Pancreas (tissue), 10 donors: Measurements from ENCODE around the gene SFRP2. TPM values are rescaled to one million over a fixed set of nuclear protein-coding genes. Genes with fewer than 3 reads are reported as not detected.
A peak's percentile ranks its signal among the peaks of the same experiment; 100 is the strongest.

Experiments
- ATAC-seq, 4 donors: fragments of 200-7000 bp; cut with Tn5 transposase; one replicate each; pipeline versions ENCODE4 v1.8.0 to v1.9.1; 2020; ENCODE audit warnings: mild to moderate bottlenecking in 4 of 4, moderate library complexity in 4 of 4
- DNase-seq, 6 donors: peaks; one replicate each; pipeline ENCODE4 v3.0.0-alpha.2; 2020
- FAIRE-seq: peaks from 2 replicates; lab custom pipeline; 2012; peaks lifted over from hg19 to GRCh38; lab: Jason Lieb, UNC
- H3K27ac ChIP-seq, 4 donors: fragments of 200-600 bp; sonication (generic); 1 replicate in 3 of 4; 2 replicates in 1 of 4; pipeline versions ENCODE4 v1.5.0 to v1.8.0; 2020
- H3K27me3 ChIP-seq, 4 donors: fragments of 200-600 bp; one replicate each; pipeline ENCODE4 v1.8.0; 2021
- H3K36me3 ChIP-seq, 3 donors: fragments of 200-600 bp; sonication (generic) in 1 of 3; one replicate each; pipeline versions ENCODE4 v1.5.0 to v1.8.0; 2020 to 2021
- H3K4me1 ChIP-seq, 3 donors: fragments of 200-600 bp; one replicate each; pipeline ENCODE4 v1.8.0; 2021
- H3K4me3 ChIP-seq, 4 donors: fragments of 200-600 bp; sonication (generic) in 2 of 4; one replicate each; pipeline versions ENCODE4 v1.5.0 to v1.8.0; 2020 to 2021
- H3K9me3 ChIP-seq, 4 donors: fragments of 200-600 bp; one replicate each; pipeline ENCODE4 v1.8.0; 2021
- CTCF ChIP-seq, 4 donors: fragments of 200-600 bp; sonication (generic) in 3 of 4; IDR thresholded peaks; one replicate each; pipeline versions ENCODE4 v1.5.0 to v1.8.0; 2021; ENCODE audit warnings: antibody characterized with exemption in 4 of 4
- WGBS, 2 donors: extraction: QIAGEN DNeasy Blood & Tissue Kit; methylation state at CpG; one replicate each; pipeline ENCODE4 v1.1.7; 2013; 5-methylcytosine and 5-hydroxymethylcytosine counted together
- intact Hi-C, 3 donors: fragments of 100-400 bp; cut with DNase I; formaldehyde crosslinking; loops; one replicate each; pipeline versions ENCODE4 v1.11.1 to v1.14.2; 2022
- polyA plus RNA-seq, 2 donors: library from polyadenylated mRNA; stranded (reverse); fragments of 200-250 nt; gene quantifications; one replicate each; pipeline ENCODE4 v1.2.3, GENCODE V29; 2013
- total RNA-seq, 6 donors: library from RNA; stranded (reverse); fragmentation: NEBNext Ultra II Directional in 4 of 6; extraction: Animal tissue kit (Norgen Biotek cat#: 25700) in 4 of 6; gene quantifications; one replicate each; pipeline versions ENCODE4 v1.2.1 to v1.2.4, GENCODE V29; 2021 to 2023
- donor health status: healthy with polysubstance abuse.
- donor health status: DM: no; HTN: no; CAD: no; lungs with moderate emphysema.
- donor health status: DM: no; HTN: no; CAD: no.
- donor health status: control.
- donor health status: control.
- donor health status: Bipolar disorder and iron deficiency.
- donor health status: DM: yes; HTN: yes; CAD: no.
- donor health status: DM: no; HTN: no; CAD: no.
- donor health status: DM: no; HTN: no; CAD: no.
- donor health status: DM: yes; HTN: yes; CAD: no.

SFRP2 gene
- total and polyA plus RNA-seq, 8 donors: 1.5 to 136 (median 5.8) TPM

GRCh38 chr4:153789741-153790499, 1.0 kb upstream of the SFRP2 start:
- Histone ChIP-seq H3K9me3 (no peaks in the 10 kb centered on the region), H3K27me3 (peaks cover 0 to 51% (median 12%) of the 10 kb centered on the region in 4 donors), H3K27ac (no peak overlapping the region), H3K4me1 (peaks cover 0 to 16% (median 5%) of the 10 kb centered on the region in 3 donors), H3K4me3 (no peak overlapping the region), H3K36me3 (no peaks in the 10 kb centered on the region)
- TF ChIP-seq CTCF (IDR thresholded peaks at IDR 0.05): no peak
- WGBS, 2 donors: 56 to 61% methylated on average over 28 of the region's 28 CpGs
- intact Hi-C loops: loop anchor here in 2 of 3 donors (10.0 kb wide), 2 partner anchors 515 to 535 kb away; no protein-coding TSS in a partner anchor
- peak in 1 of 6 donors; percentile 32 for DNase-seq
- FAIRE-seq: no peak
- ATAC-seq: no peak

DNA sequence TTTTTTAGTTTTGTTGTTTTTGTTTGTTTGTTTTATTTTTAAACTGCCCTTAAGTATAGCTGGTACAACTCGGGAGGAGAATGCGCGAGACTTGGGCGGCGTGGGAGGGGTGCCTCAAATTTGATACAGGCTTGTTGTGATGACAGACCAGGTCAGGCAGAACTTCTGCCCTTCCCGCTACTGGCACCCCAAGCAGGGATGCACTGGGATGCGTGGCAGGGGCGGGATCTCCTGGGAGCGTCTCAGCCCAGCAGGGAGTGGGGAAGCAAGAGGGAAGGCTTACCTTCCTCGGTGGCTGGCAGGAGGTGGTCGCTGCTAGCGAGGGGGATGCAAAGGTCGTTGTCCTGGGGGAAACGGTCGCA, 851 bp downstream of the SFRP2 start:
- DNase-seq (no peak), FAIRE-seq (no peak), ATAC-seq (no peak)
- Histone ChIP-seq H3K4me3 (peak overlapping the region in 1 of 4 donors; percentile 35), H3K36me3 (no peaks in the 10 kb centered on the region), H3K27ac (no peak overlapping the region), H3K27me3 (peaks cover 0 to 51% (median 12%) of the 10 kb centered on the region in 4 donors), H3K9me3 (no peaks in the 10 kb centered on the region), H3K4me1 (peaks cover 0 to 16% (median 5%) of the 10 kb centered on the region in 3 donors)
- intact Hi-C loops: loop anchor here in 2 of 3 donors (10.0 kb wide), 2 partner anchors 517 to 537 kb away; no protein-coding TSS in a partner anchor
- TF ChIP-seq CTCF (IDR thresholded peaks at IDR 0.05): no peak
- 24 to 28% methylated on average over 15 of the region's 15 CpGs for WGBS, 2 donors

DNA sequence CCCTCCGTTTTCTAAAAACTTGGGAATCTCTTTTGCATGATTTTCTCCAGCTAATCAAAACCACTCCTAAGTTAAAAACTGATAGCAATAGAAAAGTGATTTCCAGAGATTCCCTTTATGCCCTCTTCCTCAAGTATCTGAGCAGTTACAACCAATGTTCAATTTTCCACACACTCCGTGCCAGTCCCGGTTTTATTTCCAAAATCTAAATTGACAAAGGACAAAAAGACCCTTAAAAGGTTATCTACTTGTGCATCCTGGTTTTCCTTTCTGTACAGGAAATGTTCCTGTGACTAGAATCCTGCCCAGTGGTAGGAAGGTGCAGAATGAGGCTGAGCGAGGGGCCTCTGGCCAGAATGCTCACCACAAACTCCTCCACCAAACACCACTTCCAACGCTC, 1.3 kb downstream of the SFRP2 start:
- H3K4me1 ChIP-seq: peaks cover 0 to 16% (median 5%) of the 10 kb centered on the region in 3 donors
- ATAC-seq (no peak), DNase-seq (no peak), FAIRE-seq (no peak)
- H3K9me3 ChIP-seq: no peaks in the 10 kb centered on the region
- H3K36me3 ChIP-seq: no peaks in the 10 kb centered on the region
- H3K27me3 ChIP-seq: peaks cover 0 to 47% (median 10%) of the 10 kb centered on the region in 4 donors
- no peak for TF ChIP-seq CTCF (IDR thresholded peaks at IDR 0.05)
- no peak overlapping the region for H3K4me3 ChIP-seq
- H3K27ac ChIP-seq: no peak overlapping the region
- intact Hi-C loops: loop anchor here in 2 of 3 donors (10.0 kb wide), 2 partner anchors 517 to 537 kb away; no protein-coding TSS in a partner anchor
- 72 to 73% methylated on average over 5 of the region's 5 CpGs for WGBS, 2 donors

DNA sequence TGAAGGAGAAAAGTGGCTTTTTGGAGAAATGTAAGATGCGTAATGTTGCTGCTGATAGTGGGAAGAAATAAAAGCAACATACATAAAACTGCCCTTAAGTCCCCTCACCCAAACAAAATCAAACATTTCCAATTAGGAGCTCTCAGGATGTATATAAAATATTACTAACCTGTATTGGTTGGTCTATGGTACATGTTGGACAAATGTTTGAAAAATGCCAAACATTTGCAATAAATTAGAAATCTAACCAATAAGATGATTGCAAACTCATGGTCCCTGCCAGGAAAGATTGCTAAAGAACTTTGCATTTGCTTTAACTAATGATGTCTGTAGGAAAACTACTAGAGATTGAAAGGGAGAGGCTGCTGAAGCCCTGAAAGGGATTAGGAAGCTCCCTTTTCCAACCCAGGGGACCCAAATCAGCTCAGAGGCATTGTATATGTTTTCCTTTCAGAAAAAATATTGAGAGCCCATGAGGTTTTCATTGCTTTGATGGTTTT, 1.8 kb downstream of the SFRP2 start:
- no peak for ATAC-seq
- WGBS, 2 donors: 62 to 65% methylated on average over 1 of the region's 1 CpG

More for the DNA sequence above, 1.8 kb downstream of the SFRP2 start:
- Histone ChIP-seq H3K36me3 (no peaks in the 10 kb centered on the region), H3K4me1 (peaks cover 0 to 12% (median 5%) of the 10 kb centered on the region in 3 donors), H3K9me3 (no peaks in the 10 kb centered on the region), H3K27me3 (peaks cover 0 to 43% (median 10%) of the 10 kb centered on the region in 4 donors), H3K27ac (no peak overlapping the region), H3K4me3 (no peak overlapping the region)
- no peak for DNase-seq
- FAIRE-seq: no peak
- intact Hi-C loops: loop anchor here in 2 of 3 donors (10.0 kb wide), 2 partner anchors 518 to 538 kb away; no protein-coding TSS in a partner anchor
- TF ChIP-seq CTCF (IDR thresholded peaks at IDR 0.05): no peak
